ENCODE data around the gene PPM1J. TPM values are rescaled to one million over a fixed set of nuclear protein-coding genes. Genes with fewer than 3 reads are reported as not detected.

PPM1J gene
- polyA plus RNA-seq, 3 donors = 0.28 to 0.75 (median 0.69) TPM

- Histone ChIP-seq H3K27me3 (ENCODE audit: control insufficient read depth in 2 of 2, insufficient read depth in 2 of 2, low read length in 2 of 2) (no peaks in the 10 kb centered on the region), H3K4me1 (ENCODE audit: control insufficient read depth in 1 of 2, insufficient read depth in 2 of 2, low read length in 2 of 2) (peaks cover 20 to 23% of the 10 kb centered on the region in 2 donors), H3K27ac (ENCODE audit: low read depth in 1 of 2, low read length in 2 of 2) (no peak overlapping the region), H2AFZ (ENCODE audit: insufficient read depth, low read depth, low read length, poor library complexity, severe bottlenecking) (no peak overlapping the region), H3K4me3 (replicated peaks in 1 of 3; ENCODE audit: low read depth in 2 of 3, low read length in 3 of 3) (no peak overlapping the region), H3K9ac (ENCODE audit: insufficient read depth, low read length, poor library complexity, severe bottlenecking) (no peak overlapping the region), H3K4me2 (replicated peaks; ENCODE audit: extremely low read depth, low read length, poor library complexity, severe bottlenecking) (no peak overlapping the region), H3K9me3 (replicated peaks in 1 of 2; ENCODE audit: control insufficient read depth in 1 of 2, insufficient read depth in 1 of 2, low read length in 2 of 2) (no peaks in the 10 kb centered on the region), H3K79me2 (ENCODE audit: insufficient read depth, low read length) (no peaks in the 10 kb centered on the region), H3K36me3 (replicated peaks in 1 of 2; ENCODE audit: control insufficient read depth in 1 of 2, insufficient read depth in 2 of 2, low read length in 2 of 2) (peaks cover 7 to 15% of the 10 kb centered on the region in 2 donors), H4K20me1 (ENCODE audit: insufficient read depth, low read length) (peaks cover 15% of the 10 kb centered on the region)
- no peak for TF ChIP-seq CTCF (IDR thresholded peaks at IDR 0.05)
- intact Hi-C loops (cut with micrococcal nuclease) = no loop called here
- Mint-ChIP-seq H3K27ac (peak overlapping the region in 1 of 7 donors; percentile 20), H3K4me1 (peaks cover 26% of the 10 kb centered on the region), H3K36me3 (peaks cover 7 to 15% of the 10 kb centered on the region in 2 donors), H3K27me3 (ENCODE audit: low read depth in 3 of 3) (peaks cover 0 to 10% (median 7%) of the 10 kb centered on the region in 3 donors), H3K9me3 (no peaks in the 10 kb centered on the region), H3K4me3 (peak overlapping the region in 1 of 2 donors; percentile 47)
- DNase-seq = peak in 1 of 3 donors; percentile 9
- 30% methylated on average over 2 of the region's 3 CpGs for WGBS (ENCODE audit: insufficient coverage)
Measured at GRCh38 chr1:112676543-112676942, 38.6 kb downstream of the PPM1J start.

GRCh38 chr1:112675728-112676381, 39.3 kb downstream of the PPM1J start:
- WGBS (ENCODE audit: insufficient coverage) = 71% methylated on average over 3 of the region's 7 CpGs
- H3K4me1 ChIP-seq (ENCODE audit: control insufficient read depth in 1 of 2, insufficient read depth in 2 of 2, low read length in 2 of 2) = peaks cover 20 to 23% of the 10 kb centered on the region in 2 donors
- peak overlapping the region; percentile 77 for H3K9ac ChIP-seq (ENCODE audit: insufficient read depth, low read length, poor library complexity, severe bottlenecking)
- peak overlapping the region; percentile 80 to 91 for H3K4me3 Mint-ChIP-seq
- H3K4me3 ChIP-seq (replicated peaks in 1 of 3; ENCODE audit: low read depth in 2 of 3, low read length in 3 of 3) = peak overlapping the region; percentile 84 to 98 (median 95)
- H2AFZ ChIP-seq (ENCODE audit: insufficient read depth, low read depth, low read length, poor library complexity, severe bottlenecking) = peak overlapping the region; percentile 92
- no peaks in the 10 kb centered on the region for H3K79me2 ChIP-seq (ENCODE audit: insufficient read depth, low read length)
- no peaks in the 10 kb centered on the region for H3K27me3 ChIP-seq (ENCODE audit: control insufficient read depth in 2 of 2, insufficient read depth in 2 of 2, low read length in 2 of 2)
- H3K36me3 ChIP-seq (replicated peaks in 1 of 2; ENCODE audit: control insufficient read depth in 1 of 2, insufficient read depth in 2 of 2, low read length in 2 of 2) = peaks cover 14 to 22% of the 10 kb centered on the region in 2 donors
- H3K36me3 Mint-ChIP-seq = peaks cover 14 to 21% of the 10 kb centered on the region in 2 donors
- no peak overlapping the region for H3K27ac Mint-ChIP-seq
- H3K27ac ChIP-seq (ENCODE audit: low read depth in 1 of 2, low read length in 2 of 2) = no peak overlapping the region
- H3K4me1 Mint-ChIP-seq = peaks cover 26% of the 10 kb centered on the region
- H4K20me1 ChIP-seq (ENCODE audit: insufficient read depth, low read length) = peaks cover 22% of the 10 kb centered on the region
- H3K4me2 ChIP-seq (replicated peaks; ENCODE audit: extremely low read depth, low read length, poor library complexity, severe bottlenecking) = peak overlapping the region; percentile 99
- H3K27me3 Mint-ChIP-seq (ENCODE audit: low read depth in 3 of 3) = peaks cover 0 to 10% (median 7%) of the 10 kb centered on the region in 3 donors
- no peak for DNase-seq
- no peaks in the 10 kb centered on the region for H3K9me3 ChIP-seq (replicated peaks in 1 of 2; ENCODE audit: control insufficient read depth in 1 of 2, insufficient read depth in 1 of 2, low read length in 2 of 2)
- no peak for TF ChIP-seq CTCF (IDR thresholded peaks at IDR 0.05)
- intact Hi-C loops (cut with micrococcal nuclease) = no loop called here
- no peaks in the 10 kb centered on the region for H3K9me3 Mint-ChIP-seq
